Calu3 (cell line): ENCODE measurements around the gene MYBBP1A. TPM values are rescaled to one million over a fixed set of nuclear protein-coding genes. Genes with fewer than 3 reads are reported as not detected.
A peak's percentile ranks its signal among the peaks of the same experiment; 100 is the strongest.

Source experiments
- BruUV-seq: library from RNA; stranded (reverse); fragments of 400-500 nt; replicated peaks from 2 replicates; lab custom pipeline; 2021; lab: Mats Ljungman, UMichigan
- CTCF ChIA-PET: fragments of 300-600 bp; sonication (Branson Sonifier 250); formaldehyde crosslinking; loops from one replicate; lab custom pipeline; 2022; ENCODE audit warnings: antibody characterized with exemption; lab: Charles Lee
- DNase-seq: peaks from one replicate; pipeline ENCODE4 v3.0.0; 2022
- H3K27ac Mint-ChIP-seq: one replicate; pipeline ENCODE4 v1.8.0; 2022; ENCODE audit warnings: mixed read lengths; ENCODE audit not compliant: unreplicated experiment
- H3K27me3 Mint-ChIP-seq: one replicate; pipeline ENCODE4 v1.8.0; 2022; ENCODE audit warnings: mixed read lengths; ENCODE audit not compliant: unreplicated experiment
- H3K36me3 Mint-ChIP-seq: one replicate; pipeline ENCODE4 v1.8.0; 2022; ENCODE audit warnings: mild to moderate bottlenecking, moderate library complexity, mixed read lengths; ENCODE audit not compliant: insufficient read depth, unreplicated experiment
- H3K4me1 Mint-ChIP-seq: one replicate; pipeline ENCODE4 v1.8.0; 2022; ENCODE audit warnings: mild to moderate bottlenecking, low read depth, mixed read lengths; ENCODE audit not compliant: unreplicated experiment
- H3K4me3 Mint-ChIP-seq: one replicate; pipeline ENCODE4 v1.8.0; 2022; ENCODE audit warnings: mild to moderate bottlenecking, low read depth, moderate library complexity, mixed read lengths; ENCODE audit not compliant: unreplicated experiment
- H3K9me3 Mint-ChIP-seq: one replicate; pipeline ENCODE4 v1.8.0; 2022; ENCODE audit warnings: low read depth, mixed read lengths; ENCODE audit not compliant: unreplicated experiment
- intact Hi-C: fragments of 100-400 bp; cut with micrococcal nuclease; formaldehyde crosslinking; loops from one replicate; pipeline ENCODE4 v1.10.0; 2022; ENCODE audit not compliant: unreplicated experiment
- total RNA-seq: library from RNA; stranded (reverse); gene quantifications from 2 replicates; pipeline ENCODE4 v1.2.3, GENCODE V29; 2022
- TF ChIP-seq, protein P1 (sequence below): fragments of 200-600 bp; IDR thresholded peaks from one replicate; pipeline ENCODE4 v1.8.0; 2022; ENCODE audit warnings: antibody characterized with exemption; ENCODE audit not compliant: unreplicated experiment

Gene MYBBP1A
- total RNA-seq, 1 experiment from 2014 or later = 64.2 TPM

GRCh38 chr17:4525691-4526397 is 29.3 kb downstream of the MYBBP1A start:
- CTCF ChIA-PET = no interaction called here
- no TSS peak for BruUV-seq
- no peaks in the 10 kb centered on the region for H3K27me3 Mint-ChIP-seq
- H3K4me3 Mint-ChIP-seq = no peak overlapping the region
- TF ChIP-seq, protein P1, sequence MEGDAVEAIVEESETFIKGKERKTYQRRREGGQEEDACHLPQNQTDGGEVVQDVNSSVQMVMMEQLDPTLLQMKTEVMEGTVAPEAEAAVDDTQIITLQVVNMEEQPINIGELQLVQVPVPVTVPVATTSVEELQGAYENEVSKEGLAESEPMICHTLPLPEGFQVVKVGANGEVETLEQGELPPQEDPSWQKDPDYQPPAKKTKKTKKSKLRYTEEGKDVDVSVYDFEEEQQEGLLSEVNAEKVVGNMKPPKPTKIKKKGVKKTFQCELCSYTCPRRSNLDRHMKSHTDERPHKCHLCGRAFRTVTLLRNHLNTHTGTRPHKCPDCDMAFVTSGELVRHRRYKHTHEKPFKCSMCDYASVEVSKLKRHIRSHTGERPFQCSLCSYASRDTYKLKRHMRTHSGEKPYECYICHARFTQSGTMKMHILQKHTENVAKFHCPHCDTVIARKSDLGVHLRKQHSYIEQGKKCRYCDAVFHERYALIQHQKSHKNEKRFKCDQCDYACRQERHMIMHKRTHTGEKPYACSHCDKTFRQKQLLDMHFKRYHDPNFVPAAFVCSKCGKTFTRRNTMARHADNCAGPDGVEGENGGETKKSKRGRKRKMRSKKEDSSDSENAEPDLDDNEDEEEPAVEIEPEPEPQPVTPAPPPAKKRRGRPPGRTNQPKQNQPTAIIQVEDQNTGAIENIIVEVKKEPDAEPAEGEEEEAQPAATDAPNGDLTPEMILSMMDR = no peak
- H3K27ac Mint-ChIP-seq = peak overlapping the region; percentile 21
- DNase-seq = no peak
- H3K36me3 Mint-ChIP-seq = peaks cover 56% of the 10 kb centered on the region
- H3K4me1 Mint-ChIP-seq = peaks cover 22% of the 10 kb centered on the region
- intact Hi-C loops = no loop called here
- no peaks in the 10 kb centered on the region for H3K9me3 Mint-ChIP-seq

GRCh38 chr17:4523946-4524345 is 31.2 kb downstream of the MYBBP1A start:
- H3K36me3 Mint-ChIP-seq = peaks cover 46% of the 10 kb centered on the region
- H3K4me1 Mint-ChIP-seq = peaks cover 29% of the 10 kb centered on the region
- TF ChIP-seq, protein P1 = no peak
- no peaks in the 10 kb centered on the region for H3K27me3 Mint-ChIP-seq
- no TSS peak for BruUV-seq
- no peak overlapping the region for H3K4me3 Mint-ChIP-seq
- H3K9me3 Mint-ChIP-seq = no peaks in the 10 kb centered on the region
- H3K27ac Mint-ChIP-seq = no peak overlapping the region
- CTCF ChIA-PET = interaction anchor here (0.9 kb wide), 1 partner anchor 9 kb away, joined by 3 read pairs; no protein-coding TSS in a partner anchor
- no peak for DNase-seq
- intact Hi-C loops = no loop called here

GRCh38 chr17:4522661-4523060 is 32.5 kb downstream of the MYBBP1A start:
- intact Hi-C loops = no loop called here
- peaks cover 36% of the 10 kb centered on the region for H3K4me1 Mint-ChIP-seq
- no peak overlapping the region for H3K4me3 Mint-ChIP-seq
- BruUV-seq = no TSS peak
- H3K27ac Mint-ChIP-seq = peak overlapping the region; percentile 54
- CTCF ChIA-PET = interaction anchor here (1.6 kb wide), 1 partner anchor 109 kb away, joined by 8 read pairs; no protein-coding TSS in a partner anchor
- peaks cover 41% of the 10 kb centered on the region for H3K36me3 Mint-ChIP-seq
- TF ChIP-seq, protein P1 = no peak
- DNase-seq = no peak
- H3K9me3 Mint-ChIP-seq = no peaks in the 10 kb centered on the region
- H3K27me3 Mint-ChIP-seq = no peaks in the 10 kb centered on the region

GRCh38 chr17:4520894-4521600 is 34.1 kb downstream of the MYBBP1A start:
- Mint-ChIP-seq H3K4me1 (peaks cover 45% of the 10 kb centered on the region), H3K36me3 (peaks cover 33% of the 10 kb centered on the region), H3K27ac (peak overlapping the region; percentile 93), H3K4me3 (no peak overlapping the region), H3K27me3 (no peaks in the 10 kb centered on the region), H3K9me3 (no peaks in the 10 kb centered on the region)
- TSS peak; percentile 88 for BruUV-seq
- intact Hi-C loops = no loop called here
- DNase-seq = peak; percentile 75
- TF ChIP-seq, protein P1 = no peak
- CTCF ChIA-PET = interaction anchor here (1.0 to 1.6 kb wide), 6 partner anchors 22 to 108 kb away, joined by 3 to 8 read pairs (median 4); partner anchors contain the start of gene SPNS2
